ENCODE results near the gene ABCG2.

Gene ABCG2

DNA sequence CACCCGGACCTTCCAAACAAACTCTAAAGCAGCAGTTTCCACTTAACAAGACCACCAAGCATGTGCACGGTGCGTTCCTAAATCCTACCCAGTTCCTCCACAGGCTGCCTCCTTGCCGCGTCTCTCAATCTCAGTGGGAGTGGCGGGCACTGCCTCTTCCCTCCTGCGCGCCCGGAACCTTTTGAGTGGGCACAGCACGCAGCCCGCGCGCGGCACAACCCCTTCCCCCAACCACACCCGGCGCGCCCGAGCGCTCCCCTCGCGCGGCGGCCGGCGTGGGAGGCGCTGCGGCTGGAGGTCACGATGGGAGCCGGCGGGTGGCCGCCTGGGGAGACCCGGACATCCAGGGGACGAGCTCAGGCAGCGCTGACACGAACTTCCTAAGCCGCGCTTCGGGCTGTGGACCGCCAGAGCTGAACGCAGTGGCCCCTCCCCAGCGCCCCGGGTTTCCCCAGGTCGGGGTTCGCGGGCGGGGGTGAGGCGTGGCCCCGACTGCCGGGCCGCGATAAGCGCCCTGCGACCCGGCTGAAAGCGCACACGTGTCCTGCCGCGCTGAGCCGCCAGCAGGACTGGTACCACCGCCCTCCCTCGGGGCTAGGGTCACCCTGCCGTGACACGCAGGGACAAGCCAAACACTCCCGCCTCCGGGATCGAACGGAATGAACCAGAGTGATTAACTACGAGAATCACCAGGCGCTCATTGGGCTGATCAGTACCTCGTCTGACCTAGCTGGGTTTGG lies at the start of gene ABCG2:
Gene ABCG2, minus strand, starts transcription at position 151 of the 740 bp plus-strand sequence. CDS start 18,644 bp downstream, outside the sequence.
- H3K4me3 ChIP-seq, result peak within 1 kb of the TSS; percentile 37 to 65 (median 47)
- peak within 1 kb of the TSS in 14 of 21 experiments; percentile 11 to 64 (median 38) for H3K27ac ChIP-seq

GRCh38 chr4:88208156-88208555 lies 49.7 kb upstream of the ABCG2 start:
- Histone ChIP-seq H3K27ac (no peak overlapping the region), H3K4me3 (no peak overlapping the region)

- Histone ChIP-seq H3K4me3 (no peak overlapping the region), H3K27ac (no peak overlapping the region)
Observed at GRCh38 chr4:88207171-88207570, 48.7 kb upstream of the ABCG2 start.

GRCh38 chr4:88204882-88205281 lies 46.4 kb upstream of the ABCG2 start:
- Histone ChIP-seq H3K4me3 (no peak overlapping the region), H3K27ac (no peak overlapping the region)

GRCh38 chr4:88202443-88202842 lies 44.0 kb upstream of the ABCG2 start:
- Histone ChIP-seq H3K4me3 (no peak overlapping the region), H3K27ac (no peak overlapping the region)

DNA sequence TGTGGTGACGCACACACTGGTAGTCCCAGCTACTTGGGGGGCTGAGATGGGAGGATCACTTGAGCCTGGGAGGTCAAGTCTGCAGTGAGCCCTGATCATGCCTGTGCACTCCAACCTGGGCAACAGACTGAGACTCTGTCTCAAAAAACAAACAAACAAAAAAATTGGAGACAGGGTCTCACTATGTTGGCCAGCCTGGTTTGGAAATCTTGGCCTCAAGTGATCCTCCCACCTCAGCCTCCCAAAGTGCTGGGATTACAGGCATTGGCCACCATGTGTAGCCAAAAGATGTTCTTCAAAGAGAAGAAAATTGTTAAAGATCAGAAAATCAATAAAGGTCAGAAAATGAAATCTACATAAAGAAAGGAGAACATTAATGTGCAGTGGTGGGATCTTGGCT lies 41.7 kb upstream of the ABCG2 start:
- Histone ChIP-seq H3K27ac (no peak overlapping the region), H3K4me3 (no peak overlapping the region)

DNA sequence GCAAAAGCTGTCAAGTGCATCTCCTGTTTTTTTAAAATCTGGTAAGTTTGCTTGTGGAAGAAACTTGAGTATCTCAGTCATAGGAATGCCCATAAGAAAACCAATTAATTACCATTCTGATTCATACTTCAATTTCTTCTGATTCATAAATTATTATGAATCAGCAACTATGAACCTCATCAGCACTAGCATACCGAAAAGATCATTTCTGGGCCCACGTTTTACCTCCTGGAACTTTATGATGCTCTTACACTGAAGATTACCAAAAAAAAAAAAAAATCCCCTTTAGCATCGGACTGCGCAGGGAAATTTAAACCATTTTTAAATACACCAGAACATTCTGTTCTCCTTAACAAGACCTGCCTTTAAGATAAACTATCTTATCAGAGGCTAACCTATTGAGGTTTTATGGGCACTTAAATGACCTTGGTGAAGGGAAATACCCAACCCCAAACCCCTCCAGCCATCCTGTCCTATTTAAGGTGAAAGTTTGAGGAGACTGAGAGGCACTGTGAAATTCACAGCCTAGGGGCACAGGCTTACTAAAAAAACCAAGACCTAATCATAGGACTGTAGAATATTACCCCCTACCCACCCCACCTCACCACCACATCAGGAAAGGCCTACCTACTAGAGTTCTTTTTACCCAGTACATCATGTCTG lies 38.2 kb upstream of the ABCG2 start:
- Histone ChIP-seq H3K27ac (no peak overlapping the region), H3K4me3 (no peak overlapping the region)

DNA sequence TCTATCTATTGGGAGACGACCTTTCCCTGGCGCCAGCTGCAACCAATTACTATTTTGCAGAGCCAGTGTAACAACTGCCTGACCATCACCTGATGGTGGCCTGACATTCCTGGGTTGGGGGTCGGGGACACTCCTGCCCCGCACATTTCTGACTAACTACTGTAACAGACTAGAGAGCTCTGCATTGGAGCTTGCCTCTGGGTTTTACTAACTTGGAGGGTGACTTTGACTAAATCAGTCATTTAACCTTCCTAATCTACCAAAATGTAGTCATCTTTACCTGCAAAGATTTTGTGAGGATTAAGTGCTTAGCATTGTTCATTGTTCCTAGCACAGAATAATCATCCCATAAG lies 37.5 kb upstream of the ABCG2 start:
- no peak overlapping the region for H3K4me3 ChIP-seq
- H3K27ac ChIP-seq, result no peak overlapping the region

GRCh38 chr4:88195328-88196012 lies 37.0 kb upstream of the ABCG2 start:
- Histone ChIP-seq H3K4me3 (no peak overlapping the region), H3K27ac (no peak overlapping the region)

GRCh38 chr4:88191404-88191803 lies 33.0 kb upstream of the ABCG2 start:
- Histone ChIP-seq H3K27ac (no peak overlapping the region), H3K4me3 (no peak overlapping the region)

DNA sequence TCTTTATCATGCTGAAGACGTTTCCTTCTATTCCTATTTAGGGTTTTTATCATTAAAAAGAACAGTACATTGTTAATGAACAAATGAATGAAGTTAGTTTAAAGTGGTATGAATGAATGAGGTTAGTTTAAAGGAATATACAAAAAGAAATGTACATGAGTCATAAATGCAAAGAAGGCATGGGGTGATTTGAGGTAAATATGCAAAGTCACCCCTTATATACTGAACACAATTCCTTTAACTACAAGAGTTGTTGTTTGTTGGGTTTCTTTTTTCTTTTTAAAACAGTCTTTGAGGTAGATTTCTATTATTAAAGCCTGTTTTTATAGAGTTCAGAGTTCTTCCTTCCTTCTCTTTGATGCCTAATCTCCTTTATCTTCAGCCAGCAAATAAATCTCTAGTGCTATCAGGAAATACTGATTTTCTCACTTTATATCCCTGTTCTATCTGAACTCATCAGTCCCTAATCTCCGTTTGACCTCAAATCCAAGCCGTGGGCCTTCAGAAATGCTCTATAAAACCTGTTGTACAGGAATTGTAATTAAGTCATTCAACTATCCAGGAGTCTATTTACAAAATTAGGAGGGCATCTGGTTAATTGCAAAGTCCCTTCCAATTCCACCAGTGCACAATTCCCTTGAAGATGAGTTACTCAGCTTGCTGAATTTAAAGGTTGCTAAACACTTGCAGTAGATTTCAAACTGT lies 31.6 kb upstream of the ABCG2 start:
- Histone ChIP-seq H3K27ac (no peak overlapping the region), H3K4me3 (no peak overlapping the region)

DNA sequence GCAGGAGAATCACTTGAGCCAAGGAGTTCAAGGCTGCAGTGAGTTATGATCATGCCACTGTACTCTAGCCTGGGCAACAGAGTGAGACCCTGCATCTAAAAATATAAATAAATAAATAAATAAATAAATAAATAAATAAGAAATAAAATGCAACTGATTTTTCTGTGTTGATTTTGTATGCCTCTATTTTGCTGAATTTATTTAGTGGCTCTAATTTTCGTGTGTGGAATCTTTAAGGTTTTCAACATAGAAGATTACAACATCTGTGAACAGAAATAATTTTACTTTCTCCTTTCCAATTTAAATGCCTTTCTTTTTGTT lies 30.9 kb upstream of the ABCG2 start:
- H3K27ac ChIP-seq, result no peak overlapping the region
- no peak overlapping the region for H3K4me3 ChIP-seq

GRCh38 chr4:88188738-88189417 lies 30.4 kb upstream of the ABCG2 start:
- Histone ChIP-seq H3K4me3 (no peak overlapping the region), H3K27ac (no peak overlapping the region)

- no peak overlapping the region for H3K27ac ChIP-seq
- no peak overlapping the region for H3K4me3 ChIP-seq
Observed at GRCh38 chr4:88187766-88188165, 29.3 kb upstream of the ABCG2 start.

- Histone ChIP-seq H3K27ac (no peak overlapping the region), H3K4me3 (no peak overlapping the region)
Observed at GRCh38 chr4:88185906-88186305, 27.5 kb upstream of the ABCG2 start.

DNA sequence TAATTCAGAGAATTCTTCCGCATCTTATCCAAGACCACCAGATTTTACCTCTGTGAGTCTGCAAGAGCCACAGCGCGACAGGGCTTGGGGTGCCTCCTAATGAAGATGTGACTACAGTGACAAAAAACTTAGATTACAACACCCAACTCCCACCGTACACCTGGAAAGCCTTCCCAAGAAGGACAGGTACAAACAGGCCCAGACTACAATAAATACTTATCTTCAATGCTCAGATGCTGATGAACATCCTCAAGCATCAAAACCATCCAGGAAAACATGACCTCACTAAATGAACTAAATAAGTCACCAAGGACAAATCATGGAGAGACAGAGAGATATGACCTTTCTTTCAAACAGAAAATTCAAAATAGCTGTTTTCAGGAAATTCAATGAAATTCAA lies 20.8 kb upstream of the ABCG2 start:
- no peak overlapping the region for H3K4me3 ChIP-seq

DNA sequence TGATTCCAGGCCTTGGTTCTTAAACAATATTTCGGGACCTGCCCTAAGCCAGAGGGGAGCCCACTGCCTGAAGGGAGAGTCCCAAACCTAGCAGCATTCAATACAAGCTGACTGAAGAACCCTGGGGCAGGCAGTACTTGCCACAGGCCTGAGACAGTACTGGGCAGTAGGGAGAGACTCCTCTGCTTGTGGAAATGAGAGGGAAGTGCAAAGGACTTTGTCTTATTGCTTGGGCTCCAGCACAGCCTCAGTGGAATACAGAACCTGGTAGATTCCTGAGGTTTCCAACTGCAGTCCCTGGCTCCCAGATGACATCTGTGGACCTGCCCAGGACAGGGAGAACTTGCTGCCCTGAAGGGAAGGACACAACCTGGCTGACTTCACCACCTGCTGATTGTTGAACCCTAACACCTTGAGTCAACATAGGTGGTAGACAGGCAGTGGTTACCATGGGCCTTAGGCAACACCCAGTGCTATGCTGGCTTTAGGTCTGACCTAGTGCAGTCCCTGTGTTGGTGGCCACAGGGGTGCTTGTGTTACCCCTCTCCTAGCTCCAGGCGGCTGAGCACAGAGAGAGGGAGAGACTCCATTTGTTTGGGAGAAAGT lies 20.3 kb upstream of the ABCG2 start:
- no peak overlapping the region for H3K27ac ChIP-seq
- H3K4me3 ChIP-seq, result no peak overlapping the region

More for the DNA sequence above, 20.8 kb upstream of the ABCG2 start:
- H3K27ac ChIP-seq, result no peak overlapping the region

GRCh38 chr4:88177983-88178625 lies 19.7 kb upstream of the ABCG2 start:
- Histone ChIP-seq H3K27ac (no peak overlapping the region), H3K4me3 (no peak overlapping the region)

DNA sequence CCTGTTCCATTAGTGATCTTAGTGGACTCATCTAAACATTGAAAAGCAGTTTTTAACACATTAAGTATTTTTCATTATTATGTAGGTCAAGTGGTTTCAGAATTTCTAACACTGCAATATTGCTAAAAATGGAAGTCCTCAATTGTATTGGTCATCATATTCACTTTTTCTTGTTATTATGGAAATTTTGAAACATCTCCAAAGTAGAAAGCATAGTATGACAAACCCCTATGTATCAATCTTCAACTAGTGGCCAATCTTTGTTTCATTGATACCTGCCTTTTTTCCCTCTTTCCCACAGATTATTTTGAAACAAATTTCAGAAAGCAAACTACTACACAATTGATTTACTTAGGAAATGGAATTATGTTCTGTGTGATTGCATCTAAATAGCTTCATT lies 14.5 kb upstream of the ABCG2 start:
- no peak overlapping the region for H3K27ac ChIP-seq
- H3K4me3 ChIP-seq, result no peak overlapping the region

Measured in skin epidermis (tissue), 12 donors.